A673 (cell line): ENCODE results near the gene KRT40.

Experiments
- EZH2 ChIP-seq: fragments of 200-600 bp; sonication (generic); IDR thresholded peaks from 2 replicates; pipeline ENCODE4 v1.6.1; 2017; ENCODE audit warnings: borderline replicate concordance, low read depth, mild to moderate bottlenecking, mixed read lengths, antibody characterized with exemption, low read length; ENCODE audit not compliant: poor library complexity, severe bottlenecking
- TF ChIP-seq, protein P1 (sequence below): fragments of 300-800, 200-600 bp; sonication (generic); conservative IDR thresholded peaks from 2 replicates; pipeline ENCODE4 v1.5.1; 2017; ENCODE audit warnings: low read depth, mild to moderate bottlenecking, antibody characterized with exemption, low read length, moderate library complexity, mixed read lengths

- TF ChIP-seq, protein P1, sequence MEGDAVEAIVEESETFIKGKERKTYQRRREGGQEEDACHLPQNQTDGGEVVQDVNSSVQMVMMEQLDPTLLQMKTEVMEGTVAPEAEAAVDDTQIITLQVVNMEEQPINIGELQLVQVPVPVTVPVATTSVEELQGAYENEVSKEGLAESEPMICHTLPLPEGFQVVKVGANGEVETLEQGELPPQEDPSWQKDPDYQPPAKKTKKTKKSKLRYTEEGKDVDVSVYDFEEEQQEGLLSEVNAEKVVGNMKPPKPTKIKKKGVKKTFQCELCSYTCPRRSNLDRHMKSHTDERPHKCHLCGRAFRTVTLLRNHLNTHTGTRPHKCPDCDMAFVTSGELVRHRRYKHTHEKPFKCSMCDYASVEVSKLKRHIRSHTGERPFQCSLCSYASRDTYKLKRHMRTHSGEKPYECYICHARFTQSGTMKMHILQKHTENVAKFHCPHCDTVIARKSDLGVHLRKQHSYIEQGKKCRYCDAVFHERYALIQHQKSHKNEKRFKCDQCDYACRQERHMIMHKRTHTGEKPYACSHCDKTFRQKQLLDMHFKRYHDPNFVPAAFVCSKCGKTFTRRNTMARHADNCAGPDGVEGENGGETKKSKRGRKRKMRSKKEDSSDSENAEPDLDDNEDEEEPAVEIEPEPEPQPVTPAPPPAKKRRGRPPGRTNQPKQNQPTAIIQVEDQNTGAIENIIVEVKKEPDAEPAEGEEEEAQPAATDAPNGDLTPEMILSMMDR = no peak
- TF ChIP-seq EZH2 = no peak
Observed at GRCh38 chr17:40938981-40939380, 45.1 kb downstream of the KRT40 start.
